ENCODE data around the gene MAPK8IP3.
A peak's percentile ranks its signal among the peaks of the same experiment; 100 is the strongest.
"Not testable (repeated sequence)": the region's sequence is repeated elsewhere in the genome, so short reads cannot be mapped to it uniquely, and the experiment has no call there.

The MAPK8IP3 gene

DNA sequence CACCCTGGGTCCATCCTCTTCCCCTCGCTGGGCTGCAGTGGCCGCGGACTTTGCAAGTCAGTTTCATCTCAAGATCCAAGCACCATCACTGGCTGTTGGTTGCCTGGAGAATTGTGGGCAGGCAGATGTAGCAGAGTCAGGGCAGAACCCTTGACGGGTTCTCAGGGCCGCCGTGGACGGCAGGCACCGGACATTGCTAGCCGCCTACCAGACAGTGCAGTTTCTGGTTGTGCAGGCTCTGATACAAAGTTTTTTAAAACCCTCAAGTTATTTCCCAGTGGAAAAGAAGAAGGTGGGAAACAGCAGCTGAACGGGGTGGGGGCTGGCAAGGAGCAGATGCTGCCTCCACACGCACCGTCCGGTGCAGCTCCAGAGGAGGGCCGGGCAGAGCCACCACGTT is 3.4 kb downstream of the MAPK8IP3 start:
- no peak for DNase-seq
- Histone ChIP-seq H3K36me3 (ENCODE audit: control insufficient read depth in 4 of 4, insufficient read depth in 4 of 4, low read length in 3 of 4) (peaks cover 0 to 15% (median 7%) of the 10 kb centered on the region in 4 experiments), H3K27ac (ENCODE audit: insufficient read depth in 1 of 2, low read depth in 1 of 2, low read length in 2 of 2, poor library complexity in 1 of 2, severe bottlenecking in 2 of 2) (no peak overlapping the region), H3K9me3 (ENCODE audit: control extremely low read depth in 1 of 5, control insufficient read depth in 4 of 5, insufficient read depth in 2 of 5, low read depth in 1 of 5, low read length in 4 of 5) (no peaks in the 10 kb centered on the region), H3K4me1 (ENCODE audit: control extremely low read depth in 1 of 4, control insufficient read depth in 4 of 4, insufficient read depth in 4 of 4, low read length in 3 of 4) (peaks cover 0 to 61% (median 42%) of the 10 kb centered on the region in 4 experiments), H3K27me3 (replicated peaks in 2 of 5; ENCODE audit: control insufficient read depth in 4 of 5, insufficient read depth in 5 of 5, low read length in 4 of 5) (no peaks in the 10 kb centered on the region), H3K4me3 (ENCODE audit: control insufficient read depth in 1 of 7, extremely low read depth in 1 of 7, insufficient read depth in 4 of 7, low read depth in 2 of 7, low read length in 6 of 7) (no peak overlapping the region)
- ChIA-PET CTCF (no interaction called here), POLR2A (no interaction called here)
- WGBS (ENCODE audit: insufficient coverage), result 90% methylated on average over 12 of the region's 15 CpGs

DNA sequence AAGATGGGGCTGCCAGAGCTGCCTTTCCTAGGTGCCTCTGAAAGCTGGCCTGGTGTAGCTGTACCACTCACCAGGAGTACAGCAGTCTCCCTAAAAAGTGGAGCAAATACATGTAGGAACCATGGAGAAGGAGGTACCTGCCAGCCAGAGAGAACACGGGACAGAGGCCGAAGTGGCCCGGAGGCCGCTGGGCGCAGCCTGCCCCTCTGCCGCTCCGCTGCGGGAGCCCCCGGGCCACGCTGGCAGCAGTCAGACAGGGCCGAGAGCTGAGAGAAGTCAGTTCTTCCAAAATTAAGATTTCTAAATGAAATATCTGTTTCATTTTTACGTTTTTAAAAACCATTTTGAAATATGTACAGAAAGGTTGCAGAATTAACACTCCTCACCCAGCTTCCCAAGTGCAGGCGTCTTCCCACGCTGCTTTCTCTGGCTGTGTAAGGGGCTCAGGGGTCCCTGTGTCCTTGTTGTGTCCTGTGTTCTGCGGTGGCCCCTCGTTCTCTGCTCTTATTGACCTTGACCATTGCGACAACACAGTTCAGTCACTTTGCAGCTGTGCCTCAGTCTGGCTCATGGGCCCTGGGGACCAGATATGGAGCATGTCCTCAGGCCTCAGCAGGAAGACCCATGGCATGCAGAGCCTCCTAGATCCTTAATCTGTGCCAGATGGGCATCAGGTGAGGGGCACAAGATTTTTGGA is 5.0 kb downstream of the MAPK8IP3 start:
- ChIA-PET CTCF (interaction anchor here (1.3 to 1.8 kb wide), 2 partner anchors 10 to 13 kb away, joined by 3 read pairs; no protein-coding TSS in a partner anchor), POLR2A (interaction anchor here (0.7 kb wide), 1 partner anchor 411 kb away, joined by 5 read pairs; no protein-coding TSS in a partner anchor)
- H3K36me3 ChIP-seq (ENCODE audit: control insufficient read depth in 4 of 4, insufficient read depth in 4 of 4, low read length in 3 of 4), result peaks cover 0 to 15% (median 8%) of the 10 kb centered on the region in 4 experiments
- WGBS (ENCODE audit: insufficient coverage), result 98% methylated on average over 15 of the region's 17 CpGs
- no peak overlapping the region for H3K4me3 ChIP-seq (ENCODE audit: control insufficient read depth in 1 of 7, extremely low read depth in 1 of 7, insufficient read depth in 4 of 7, low read depth in 2 of 7, low read length in 6 of 7)
- peak overlapping the region in 1 of 2 experiments; percentile 47 for H3K27ac ChIP-seq (ENCODE audit: insufficient read depth in 1 of 2, low read depth in 1 of 2, low read length in 2 of 2, poor library complexity in 1 of 2, severe bottlenecking in 2 of 2)
- peaks cover 0 to 67% (median 39%) of the 10 kb centered on the region in 4 experiments for H3K4me1 ChIP-seq (ENCODE audit: control extremely low read depth in 1 of 4, control insufficient read depth in 4 of 4, insufficient read depth in 4 of 4, low read length in 3 of 4)
- H3K27me3 ChIP-seq (replicated peaks in 2 of 5; ENCODE audit: control insufficient read depth in 4 of 5, insufficient read depth in 5 of 5, low read length in 4 of 5), result no peaks in the 10 kb centered on the region
- no peak for DNase-seq
- no peaks in the 10 kb centered on the region for H3K9me3 ChIP-seq (ENCODE audit: control extremely low read depth in 1 of 5, control insufficient read depth in 4 of 5, insufficient read depth in 2 of 5, low read depth in 1 of 5, low read length in 4 of 5)

DNA sequence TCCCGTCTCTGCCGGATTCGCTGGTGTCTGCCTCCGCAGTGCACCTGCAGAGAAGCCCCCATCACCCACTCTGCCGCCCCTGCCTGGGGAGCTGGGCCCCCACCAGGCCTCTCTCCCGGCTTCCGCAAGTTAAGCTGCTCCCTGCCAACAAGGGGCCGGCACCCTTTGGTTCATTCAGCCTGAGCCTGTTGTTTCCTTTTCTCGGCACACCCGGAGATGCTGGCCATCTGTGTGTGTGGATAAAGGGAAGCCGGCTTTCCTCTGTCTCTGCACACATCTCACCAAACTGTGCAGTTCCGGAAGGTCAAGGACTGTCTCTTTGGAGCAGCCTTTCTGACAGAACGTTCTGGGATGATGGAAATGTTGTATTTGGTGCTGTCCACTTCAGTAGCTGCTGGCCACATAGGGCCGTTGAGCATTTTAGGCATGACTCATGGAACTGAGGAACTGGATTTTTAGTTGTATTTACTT is 6.8 kb downstream of the MAPK8IP3 start:
- peak overlapping the region in 5 of 7 experiments; percentile 12 to 50 (median 32) for H3K4me3 ChIP-seq (ENCODE audit: control insufficient read depth in 1 of 7, extremely low read depth in 1 of 7, insufficient read depth in 4 of 7, low read depth in 2 of 7, low read length in 6 of 7)
- ChIA-PET POLR2A (no interaction called here), CTCF (interaction anchor here (1.2 to 1.8 kb wide), 2 partner anchors 11 to 12 kb away, joined by 3 to 4 read pairs; no protein-coding TSS in a partner anchor)
- DNase-seq, result peak in 2 of 3 donors; percentile 71 to 81
- H3K4me1 ChIP-seq (ENCODE audit: control extremely low read depth in 1 of 4, control insufficient read depth in 4 of 4, insufficient read depth in 4 of 4, low read length in 3 of 4), result peaks cover 0 to 58% (median 29%) of the 10 kb centered on the region in 4 experiments
- no peaks in the 10 kb centered on the region for H3K9me3 ChIP-seq (ENCODE audit: control extremely low read depth in 1 of 5, control insufficient read depth in 4 of 5, insufficient read depth in 2 of 5, low read depth in 1 of 5, low read length in 4 of 5)
- peaks cover 0 to 18% (median 8%) of the 10 kb centered on the region in 4 experiments for H3K36me3 ChIP-seq (ENCODE audit: control insufficient read depth in 4 of 4, insufficient read depth in 4 of 4, low read length in 3 of 4)
- no peaks in the 10 kb centered on the region for H3K27me3 ChIP-seq (replicated peaks in 2 of 5; ENCODE audit: control insufficient read depth in 4 of 5, insufficient read depth in 5 of 5, low read length in 4 of 5)
- H3K27ac ChIP-seq (ENCODE audit: insufficient read depth in 1 of 2, low read depth in 1 of 2, low read length in 2 of 2, poor library complexity in 1 of 2, severe bottlenecking in 2 of 2), result peak overlapping the region; percentile 41 to 58
- 58% methylated on average over 8 of the region's 14 CpGs for WGBS (ENCODE audit: insufficient coverage)

GRCh38 chr16:1713331-1713730 is 7.3 kb downstream of the MAPK8IP3 start:
- ChIA-PET CTCF (interaction anchor here (0.8 to 1.2 kb wide), 2 partner anchors 12 to 375 kb away, joined by 3 to 4 read pairs; no protein-coding TSS in a partner anchor), POLR2A (no interaction called here)
- H3K27ac ChIP-seq (ENCODE audit: insufficient read depth in 1 of 2, low read depth in 1 of 2, low read length in 2 of 2, poor library complexity in 1 of 2, severe bottlenecking in 2 of 2), result peak overlapping the region; percentile 41 to 58
- H3K27me3 ChIP-seq (replicated peaks in 2 of 5; ENCODE audit: control insufficient read depth in 4 of 5, insufficient read depth in 5 of 5, low read length in 4 of 5), result no peaks in the 10 kb centered on the region
- peaks cover 0 to 17% (median 8%) of the 10 kb centered on the region in 4 experiments for H3K36me3 ChIP-seq (ENCODE audit: control insufficient read depth in 4 of 4, insufficient read depth in 4 of 4, low read length in 3 of 4)
- peak in 1 of 3 donors; percentile 14 for DNase-seq
- peaks cover 0 to 53% (median 24%) of the 10 kb centered on the region in 4 experiments for H3K4me1 ChIP-seq (ENCODE audit: control extremely low read depth in 1 of 4, control insufficient read depth in 4 of 4, insufficient read depth in 4 of 4, low read length in 3 of 4)
- WGBS (ENCODE audit: insufficient coverage), result 54% methylated on average over 7 of the region's 7 CpGs
- no peaks in the 10 kb centered on the region for H3K9me3 ChIP-seq (ENCODE audit: control extremely low read depth in 1 of 5, control insufficient read depth in 4 of 5, insufficient read depth in 2 of 5, low read depth in 1 of 5, low read length in 4 of 5)
- H3K4me3 ChIP-seq (ENCODE audit: control insufficient read depth in 1 of 7, extremely low read depth in 1 of 7, insufficient read depth in 4 of 7, low read depth in 2 of 7, low read length in 6 of 7), result peak overlapping the region in 4 of 7 experiments; percentile 12 to 50 (median 32)

- Histone ChIP-seq H3K4me3 (ENCODE audit: control insufficient read depth in 1 of 7, extremely low read depth in 1 of 7, insufficient read depth in 4 of 7, low read depth in 2 of 7, low read length in 6 of 7) (peak overlapping the region in 1 of 7 experiments; percentile 5), H3K9me3 (ENCODE audit: control extremely low read depth in 1 of 5, control insufficient read depth in 4 of 5, insufficient read depth in 2 of 5, low read depth in 1 of 5, low read length in 4 of 5) (no peaks in the 10 kb centered on the region), H3K4me1 (ENCODE audit: control extremely low read depth in 1 of 4, control insufficient read depth in 4 of 4, insufficient read depth in 4 of 4, low read length in 3 of 4) (peaks cover 1 to 51% (median 22%) of the 10 kb centered on the region in 4 experiments), H3K36me3 (ENCODE audit: control insufficient read depth in 4 of 4, insufficient read depth in 4 of 4, low read length in 3 of 4) (peaks cover 0 to 12% (median 6%) of the 10 kb centered on the region in 4 experiments), H3K27me3 (replicated peaks in 2 of 5; ENCODE audit: control insufficient read depth in 4 of 5, insufficient read depth in 5 of 5, low read length in 4 of 5) (no peaks in the 10 kb centered on the region), H3K27ac (ENCODE audit: insufficient read depth in 1 of 2, low read depth in 1 of 2, low read length in 2 of 2, poor library complexity in 1 of 2, severe bottlenecking in 2 of 2) (peak overlapping the region; percentile 41 to 58)
- WGBS (ENCODE audit: insufficient coverage), result 78% methylated on average over 14 of the region's 14 CpGs
- DNase-seq, result peak in 2 of 3 donors; percentile 30 to 43
- ChIA-PET CTCF (interaction anchor here (0.8 kb wide), 1 partner anchor 375 kb away, joined by 3 read pairs; no protein-coding TSS in a partner anchor), POLR2A (no interaction called here)
Observed at GRCh38 chr16:1713933-1714332, 7.9 kb downstream of the MAPK8IP3 start.

GRCh38 chr16:1715220-1715619 is 9.2 kb downstream of the MAPK8IP3 start:
- no peaks in the 10 kb centered on the region for H3K27me3 ChIP-seq (replicated peaks in 2 of 5; ENCODE audit: control insufficient read depth in 4 of 5, insufficient read depth in 5 of 5, low read length in 4 of 5)
- POLR2A ChIA-PET, result no interaction called here
- 95% methylated on average over 12 of the region's 12 CpGs for WGBS (ENCODE audit: insufficient coverage)
- no peak overlapping the region for H3K4me3 ChIP-seq (ENCODE audit: control insufficient read depth in 1 of 7, extremely low read depth in 1 of 7, insufficient read depth in 4 of 7, low read depth in 2 of 7, low read length in 6 of 7)
- CTCF ChIA-PET, result interaction anchor here (1.8 kb wide), 1 partner anchor 9 kb away, joined by 6 read pairs; the partner anchor contains the start of gene MAPK8IP3
- H3K27ac ChIP-seq (ENCODE audit: insufficient read depth in 1 of 2, low read depth in 1 of 2, low read length in 2 of 2, poor library complexity in 1 of 2, severe bottlenecking in 2 of 2), result no peak overlapping the region
- no peaks in the 10 kb centered on the region for H3K9me3 ChIP-seq (ENCODE audit: control extremely low read depth in 1 of 5, control insufficient read depth in 4 of 5, insufficient read depth in 2 of 5, low read depth in 1 of 5, low read length in 4 of 5)
- peaks cover 3 to 52% (median 22%) of the 10 kb centered on the region in 4 experiments for H3K4me1 ChIP-seq (ENCODE audit: control extremely low read depth in 1 of 4, control insufficient read depth in 4 of 4, insufficient read depth in 4 of 4, low read length in 3 of 4)
- no peak for DNase-seq
- H3K36me3 ChIP-seq (ENCODE audit: control insufficient read depth in 4 of 4, insufficient read depth in 4 of 4, low read length in 3 of 4), result peaks cover 0 to 7% (median 3%) of the 10 kb centered on the region in 4 experiments

- WGBS (ENCODE audit: insufficient coverage), result 93% methylated on average over 7 of the region's 10 CpGs
- DNase-seq; H3K27ac ChIP-seq (ENCODE audit: insufficient read depth in 1 of 2, low read depth in 1 of 2, low read length in 2 of 2, poor library complexity in 1 of 2, severe bottlenecking in 2 of 2); H3K9me3 ChIP-seq (ENCODE audit: control extremely low read depth in 1 of 5, control insufficient read depth in 4 of 5, insufficient read depth in 2 of 5, low read depth in 1 of 5, low read length in 4 of 5); H3K4me3 ChIP-seq (ENCODE audit: control insufficient read depth in 1 of 7, extremely low read depth in 1 of 7, insufficient read depth in 4 of 7, low read depth in 2 of 7, low read length in 6 of 7); H3K36me3 ChIP-seq (ENCODE audit: control insufficient read depth in 4 of 4, insufficient read depth in 4 of 4, low read length in 3 of 4); H3K27me3 ChIP-seq (replicated peaks in 2 of 5; ENCODE audit: control insufficient read depth in 4 of 5, insufficient read depth in 5 of 5, low read length in 4 of 5): not testable (repeated sequence)
- CTCF ChIA-PET, result interaction anchor here (0.6 kb wide), 1 partner anchor 41 kb away, joined by 3 read pairs; no protein-coding TSS in a partner anchor
- POLR2A ChIA-PET, result interaction anchor here (0.6 kb wide), 1 partner anchor 41 kb away, joined by 5 read pairs; no protein-coding TSS in a partner anchor
- H3K4me1 ChIP-seq (ENCODE audit: control extremely low read depth in 1 of 4, control insufficient read depth in 4 of 4, insufficient read depth in 4 of 4, low read length in 3 of 4), result peaks cover 5 to 51% (median 36%) of the 10 kb centered on the region in 4 experiments
Observed at GRCh38 chr16:1718236-1718635, 12.2 kb downstream of the MAPK8IP3 start.
